ENCODE measurements around the gene RAB22A. TPM values are rescaled to one million over a fixed set of nuclear protein-coding genes. Genes with fewer than 3 reads are reported as not detected.
A peak's percentile ranks its signal among the peaks of the same experiment; 100 is the strongest.

RAB22A gene
- polyA plus RNA-seq, 1 donor, result 14.5 TPM

- DNase-seq (ENCODE audit: low read depth), result no peak
Observed at GRCh38 chr20:58388028-58388601, 78.6 kb downstream of the RAB22A start.

- DNase-seq (ENCODE audit: low read depth), result peak; percentile 81
Observed at GRCh38 chr20:58388882-58389323, 79.4 kb downstream of the RAB22A start, which contains the start of gene VAPB. VAPB (plus strand) TSS chr20:58389229; CDS start chr20:58389460, 231 bp downstream.

- no peak for DNase-seq (ENCODE audit: low read depth)
Observed at GRCh38 chr20:58389324-58389967, 79.9 kb downstream of the RAB22A start.

GRCh38 chr20:58389968-58390658 lies 80.6 kb downstream of the RAB22A start:
- no peak for DNase-seq (ENCODE audit: low read depth)

- DNase-seq (ENCODE audit: low read depth), result no peak
Observed at GRCh38 chr20:58390659-58391035, 81.1 kb downstream of the RAB22A start.

- DNase-seq (ENCODE audit: low read depth), result no peak
Observed at GRCh38 chr20:58392286-58392685, 82.8 kb downstream of the RAB22A start.

- no peak for DNase-seq (ENCODE audit: low read depth)
Observed at GRCh38 chr20:58393299-58393698, 83.8 kb downstream of the RAB22A start.

GRCh38 chr20:58394801-58395200 lies 85.3 kb downstream of the RAB22A start:
- DNase-seq (ENCODE audit: low read depth), result no peak

GRCh38 chr20:58395604-58396003 lies 86.1 kb downstream of the RAB22A start:
- no peak for DNase-seq (ENCODE audit: low read depth)

GRCh38 chr20:58397429-58397828 lies 87.9 kb downstream of the RAB22A start:
- DNase-seq (ENCODE audit: low read depth), result no peak

- no peak for DNase-seq (ENCODE audit: low read depth)
Observed at GRCh38 chr20:58398254-58398653, 88.7 kb downstream of the RAB22A start.

GRCh38 chr20:58399926-58400325 lies 90.4 kb downstream of the RAB22A start:
- DNase-seq (ENCODE audit: low read depth), result no peak

- no peak for DNase-seq (ENCODE audit: low read depth)
Observed at GRCh38 chr20:58401162-58401561, 91.6 kb downstream of the RAB22A start.

- DNase-seq (ENCODE audit: low read depth), result no peak
Observed at GRCh38 chr20:58402305-58402704, 92.8 kb downstream of the RAB22A start.

- DNase-seq (ENCODE audit: low read depth), result no peak
Observed at GRCh38 chr20:58402827-58403226, 93.3 kb downstream of the RAB22A start.

- no peak for DNase-seq (ENCODE audit: low read depth)
Observed at GRCh38 chr20:58403272-58403671, 93.8 kb downstream of the RAB22A start.

GRCh38 chr20:58405504-58406291 lies 96.2 kb downstream of the RAB22A start:
- no peak for DNase-seq (ENCODE audit: low read depth)

- no peak for DNase-seq (ENCODE audit: low read depth)
Observed at GRCh38 chr20:58406422-58407001, 97.0 kb downstream of the RAB22A start.

- DNase-seq (ENCODE audit: low read depth), result no peak
Observed at GRCh38 chr20:58407201-58407873, 97.8 kb downstream of the RAB22A start.

- no peak for DNase-seq (ENCODE audit: low read depth)
Observed at GRCh38 chr20:58407966-58408557, 98.5 kb downstream of the RAB22A start.

All from forelimb muscle (tissue), 1 donor.